DOHH2 (cell line): ENCODE data around the gene BBS9.

Experiments used
- EZH2phosphoT487 ChIP-seq: fragments of 200-600 bp; sonication (generic); IDR thresholded peaks from 2 replicates; pipeline ENCODE4 v1.6.1; 2017; ENCODE audit warnings: borderline replicate concordance, mild to moderate bottlenecking, antibody characterized with exemption, low read length, moderate library complexity, mixed read lengths
- TF ChIP-seq, protein P1 (sequence below): fragments of 200-600 bp; sonication (generic); IDR thresholded peaks from one replicate; pipeline ENCODE4 v1.5.1; 2014; ENCODE audit warnings: antibody characterized with exemption, mild to moderate bottlenecking, low read depth, low read length; ENCODE audit not compliant: poor library complexity, severe bottlenecking

DNA sequence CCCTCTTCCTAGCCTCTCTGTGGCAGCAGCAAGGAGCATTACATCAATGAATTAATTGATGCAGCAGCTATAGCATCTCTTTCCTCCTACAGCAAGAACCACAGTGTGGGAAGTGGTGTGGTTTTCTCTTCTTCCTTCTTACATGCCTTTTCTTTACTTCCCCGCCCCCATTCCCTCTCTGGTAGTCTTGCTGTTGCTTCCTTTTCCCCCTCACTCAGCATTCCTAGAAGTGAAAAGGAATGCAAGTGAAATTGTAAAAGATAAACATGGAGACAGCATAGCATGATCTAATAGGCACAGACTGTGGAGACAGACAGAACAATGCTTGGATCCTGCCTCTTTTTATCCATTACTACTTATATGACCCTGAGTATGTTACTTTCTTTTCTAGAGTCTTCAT is 405.5 kb downstream of the BBS9 start:
- TF ChIP-seq, protein P1, sequence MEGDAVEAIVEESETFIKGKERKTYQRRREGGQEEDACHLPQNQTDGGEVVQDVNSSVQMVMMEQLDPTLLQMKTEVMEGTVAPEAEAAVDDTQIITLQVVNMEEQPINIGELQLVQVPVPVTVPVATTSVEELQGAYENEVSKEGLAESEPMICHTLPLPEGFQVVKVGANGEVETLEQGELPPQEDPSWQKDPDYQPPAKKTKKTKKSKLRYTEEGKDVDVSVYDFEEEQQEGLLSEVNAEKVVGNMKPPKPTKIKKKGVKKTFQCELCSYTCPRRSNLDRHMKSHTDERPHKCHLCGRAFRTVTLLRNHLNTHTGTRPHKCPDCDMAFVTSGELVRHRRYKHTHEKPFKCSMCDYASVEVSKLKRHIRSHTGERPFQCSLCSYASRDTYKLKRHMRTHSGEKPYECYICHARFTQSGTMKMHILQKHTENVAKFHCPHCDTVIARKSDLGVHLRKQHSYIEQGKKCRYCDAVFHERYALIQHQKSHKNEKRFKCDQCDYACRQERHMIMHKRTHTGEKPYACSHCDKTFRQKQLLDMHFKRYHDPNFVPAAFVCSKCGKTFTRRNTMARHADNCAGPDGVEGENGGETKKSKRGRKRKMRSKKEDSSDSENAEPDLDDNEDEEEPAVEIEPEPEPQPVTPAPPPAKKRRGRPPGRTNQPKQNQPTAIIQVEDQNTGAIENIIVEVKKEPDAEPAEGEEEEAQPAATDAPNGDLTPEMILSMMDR, result no peak
- no peak for TF ChIP-seq EZH2phosphoT487
